Measurements from ENCODE around the gene IQSEC2. TPM values are rescaled to one million over a fixed set of nuclear protein-coding genes. Genes with fewer than 3 reads are reported as not detected.

Gene IQSEC2
- total RNA-seq, 1 experiment from 2014 or later = 20.7 TPM

GRCh38 chrX:53230116-53230515 is 51.3 kb downstream of the IQSEC2 start:
- BruUV-seq (replicated peaks) = no TSS peak
- intact Hi-C loops (cut with micrococcal nuclease) = no loop called here
- POLR2A ChIA-PET = no interaction called here
- H3K79me2 ChIP-seq (ENCODE audit: insufficient read depth, low read length) = no peaks in the 10 kb centered on the region
- RAD21 ChIA-PET (ENCODE audit: low non-redundant PET in 1 of 2, low total read pairs in 2 of 2, uncharacterized antibody in 2 of 2, unreplicated experiment in 2 of 2) = no interaction called here
- no peaks in the 10 kb centered on the region; a peak in 1 of 4 replicates for H3K4me1 ChIP-seq (ENCODE audit: control insufficient read depth in 1 of 2, insufficient read depth in 2 of 2, low read length in 2 of 2)
- H3K4me2 ChIP-seq (ENCODE audit: low read length) = no peak overlapping the region
- no peak overlapping the region for H3K9ac ChIP-seq (ENCODE audit: low read length)
- DNase-seq (ENCODE audit: low read depth, low spot score) (no peak), ATAC-seq (no peak)
- CTCF ChIA-PET = no interaction called here
- H4K20me1 ChIP-seq (ENCODE audit: insufficient read depth) = no peaks in the 10 kb centered on the region
- H3K4me3 ChIP-seq (replicated peaks in 1 of 2; ENCODE audit: low read depth in 1 of 2, low read length in 2 of 2) = no peak overlapping the region
- no peaks in the 10 kb centered on the region for H3K27me3 ChIP-seq (ENCODE audit: insufficient read depth, low read length)
- H3K36me3 ChIP-seq (ENCODE audit: control insufficient read depth in 1 of 2, insufficient read depth in 2 of 2, low read length in 2 of 2) = no peaks in the 10 kb centered on the region
- no peaks in the 10 kb centered on the region for H3K9me3 ChIP-seq (ENCODE audit: control insufficient read depth in 1 of 2, insufficient read depth in 1 of 2, low read depth in 1 of 2, low read length in 2 of 2)
- H2AFZ ChIP-seq (ENCODE audit: low read depth, low read length, poor library complexity, severe bottlenecking) = no peak overlapping the region
- H3K9me2 ChIP-seq (ENCODE audit: insufficient read depth) = no peaks in the 10 kb centered on the region
- no peak overlapping the region for H3K27ac ChIP-seq (ENCODE audit: low read depth, low read length)
- no peak for TF ChIP-seq ATF3 (IDR thresholded peaks at IDR 0.05)
- no peak for TF ChIP-seq RAD21 (IDR thresholded peaks at IDR 0.05; ENCODE audit: low read depth)
- no peak for TF ChIP-seq ELF1 (IDR thresholded peaks at IDR 0.05; ENCODE audit: borderline replicate concordance, low read depth)
- no peak for TF ChIP-seq JUND (IDR thresholded peaks at IDR 0.05)
- TF ChIP-seq CBX3 (IDR thresholded peaks at IDR 0.05; ENCODE audit: low read depth) = no peak
- no peak for TF ChIP-seq SIN3A (IDR thresholded peaks at IDR 0.05; ENCODE audit: low read depth)
- no peak for TF ChIP-seq MAX (IDR thresholded peaks at IDR 0.05)
- TF ChIP-seq ZBTB33 (IDR thresholded peaks at IDR 0.05; ENCODE audit: extremely low read depth, insufficient replicate concordance, low read length) = no peak
- no peak for TF ChIP-seq EZH2phosphoT487 (IDR thresholded peaks at IDR 0.05; ENCODE audit: borderline replicate concordance)
- no peak for TF ChIP-seq ZFX (IDR thresholded peaks at IDR 0.05)
- no peak for TF ChIP-seq EGR1 (IDR thresholded peaks at IDR 0.05; ENCODE audit: low read depth)

All from HCT116 (cell line).